Left renal cortex interstitium (tissue), 4 donors: Measurements from ENCODE around the gene CHADL. TPM values are rescaled to one million over a fixed set of nuclear protein-coding genes. Genes with fewer than 3 reads are reported as not detected.

Source experiments
- DNase-seq, 4 donors: peaks; one replicate each; pipeline ENCODE4 v3.0.0-alpha.2; 2013; ENCODE audit warnings: low read depth in 4 of 4, low spot score in 2 of 4, missing footprints in 1 of 4
- polyA plus RNA-seq, 4 donors: library from polyadenylated mRNA; unstranded; fragments of 120-200 nt; gene quantifications; one replicate each; pipeline ENCODE4 v1.2.1, GENCODE V29; 2013; ENCODE audit not compliant: insufficient read length in 4 of 4

CHADL gene
- polyA plus RNA-seq, 4 donors, result 2.4 to 4.9 (median 4.0) TPM

GRCh38 chr22:41256254-41257253 is 15.8 kb upstream of the CHADL start:
- DNase-seq, result no peak

GRCh38 chr22:41254230-41254629 is 13.5 kb upstream of the CHADL start:
- no peak for DNase-seq

GRCh38 chr22:41252365-41252764 is 11.6 kb upstream of the CHADL start:
- DNase-seq, result no peak

- DNase-seq, result no peak
These were observed 9.4 kb upstream of the CHADL start for GRCh38 chr22:41250127-41250526.

GRCh38 chr22:41249442-41249841 is 8.7 kb upstream of the CHADL start:
- DNase-seq, result no peak

- DNase-seq, result no peak
These were observed 8.0 kb upstream of the CHADL start for GRCh38 chr22:41248758-41249157.

GRCh38 chr22:41248314-41248713 is 7.6 kb upstream of the CHADL start:
- DNase-seq, result no peak

GRCh38 chr22:41247703-41248102 is 7.0 kb upstream of the CHADL start:
- no peak for DNase-seq

GRCh38 chr22:41245917-41246499 is 5.3 kb upstream of the CHADL start:
- DNase-seq, result no peak

- no peak for DNase-seq
These were observed 2.6 kb upstream of the CHADL start for GRCh38 chr22:41243361-41243760.

- DNase-seq, result no peak
These were observed 1.8 kb upstream of the CHADL start for GRCh38 chr22:41242396-41243117.

- DNase-seq, result no peak
These were observed 474 bp upstream of the CHADL start for GRCh38 chr22:41241133-41241676.

- no peak for DNase-seq
These were observed 1.1 kb downstream of the CHADL start for GRCh38 chr22:41239443-41240128.

GRCh38 chr22:41238570-41239442 is 1.9 kb downstream of the CHADL start:
- no peak for DNase-seq

GRCh38 chr22:41237707-41238569 is 2.8 kb downstream of the CHADL start:
- DNase-seq, result peak in 1 of 4 donors; percentile 52

- no peak for DNase-seq
These were observed 3.6 kb downstream of the CHADL start for GRCh38 chr22:41237036-41237706.

- no peak for DNase-seq
These were observed 5.7 kb downstream of the CHADL start for GRCh38 chr22:41234815-41235695.
